Natural killer cell (primary cell): ENCODE results near the gene CST5. TPM values are rescaled to one million over a fixed set of nuclear protein-coding genes. Genes with fewer than 3 reads are reported as not detected.

ENCODE experiments used
- ATAC-seq, 3 donors: fragments of 150-1000 bp in 2 of 3; fragments of 200-7000 bp in 1 of 3; cut with Tn5 transposase; 1 replicate in 1 of 3; 2 replicates in 2 of 3; pipeline ENCODE4 v1.10.0; 2021; ENCODE audit warnings: mild to moderate bottlenecking in 2 of 3, moderate library complexity in 2 of 3
- DNase-seq, 2 donors: peaks; one replicate each; pipeline versions ENCODE4 v3.0.0 to v3.0.0-alpha.2; 2013 to 2021; ENCODE audit warnings: mixed read lengths in 1 of 2
- H3K27ac ChIP-seq: one replicate; pipeline ENCODE4 v1.5.1; 2013; ENCODE audit warnings: mild to moderate bottlenecking, low read length
- H3K27me3 ChIP-seq: one replicate; pipeline ENCODE4 v1.6.1; 2013; ENCODE audit warnings: low read length; ENCODE audit not compliant: control insufficient read depth, insufficient read depth
- H3K36me3 ChIP-seq: one replicate; pipeline ENCODE4 v1.6.1; 2013; ENCODE audit warnings: low read length; ENCODE audit not compliant: control insufficient read depth, insufficient read depth
- H3K4me1 ChIP-seq: one replicate; pipeline ENCODE4 v1.6.1; 2013; ENCODE audit warnings: low read length; ENCODE audit not compliant: control insufficient read depth, insufficient read depth
- H3K4me3 ChIP-seq: one replicate; pipeline ENCODE4 v1.5.1; 2013; ENCODE audit warnings: low read length
- H3K9me3 ChIP-seq: one replicate; pipeline ENCODE4 v1.6.1; 2013; ENCODE audit warnings: low read length; ENCODE audit not compliant: control insufficient read depth, insufficient read depth
- H3K27ac Mint-ChIP-seq, 2 donors: one replicate each; pipeline ENCODE4 v1.8.0; 2022; ENCODE audit warnings: mild to moderate bottlenecking in 2 of 2, mixed read lengths in 2 of 2, moderate library complexity in 1 of 2
- H3K27me3 Mint-ChIP-seq, 2 donors: one replicate each; pipeline ENCODE4 v1.8.0; 2022; ENCODE audit warnings: low read depth in 2 of 2, mixed read lengths in 2 of 2
- H3K36me3 Mint-ChIP-seq: one replicate; pipeline ENCODE4 v1.8.0; 2022; ENCODE audit warnings: mixed read lengths
- H3K4me1 Mint-ChIP-seq, 2 donors: one replicate each; pipeline ENCODE4 v1.8.0; 2022; ENCODE audit warnings: mixed read lengths in 2 of 2
- H3K4me3 Mint-ChIP-seq: one replicate; pipeline ENCODE4 v1.8.0; 2022; ENCODE audit warnings: mild to moderate bottlenecking, moderate library complexity, mixed read lengths
- H3K9me3 Mint-ChIP-seq, 2 donors: one replicate each; pipeline ENCODE4 v1.8.0; 2022; ENCODE audit warnings: mixed read lengths in 2 of 2
- CTCF ChIP-seq: fragments of 200-600 bp; IDR thresholded peaks from one replicate; pipeline ENCODE4 v1.8.0; 2022; ENCODE audit warnings: antibody characterized with exemption
- WGBS: methylation state at CpG from one replicate; pipeline ENCODE4 v1.1.7; 2013; ENCODE audit warnings: missing lambda C conversion rate; ENCODE audit not compliant: insufficient coverage; 5-methylcytosine and 5-hydroxymethylcytosine counted together
- intact Hi-C: fragments of 100-400 bp; cut with micrococcal nuclease; formaldehyde crosslinking; loops from one replicate; pipeline ENCODE4 v1.14.2; 2022
- total RNA-seq, 4 donors: library from RNA; stranded (reverse); fragments of 120-200 nt in 1 of 4; gene quantifications; one replicate each; pipeline versions ENCODE4 v1.2.3 to v1.2.4, GENCODE V29; 2013 to 2022

CST5 gene
- total RNA-seq, 3 donors from 2014 or later (not counting 1 experiment from before 2014, with no cell fraction given) = not detected

- DNase-seq = peak in 1 of 2 donors; percentile 7
- peaks cover 39 to 49% of the 10 kb centered on the region in 2 donors for H3K4me1 Mint-ChIP-seq
- Histone ChIP-seq H3K9me3 (no peaks in the 10 kb centered on the region), H3K27ac (peak overlapping the region; percentile 28), H3K4me3 (no peak overlapping the region), H3K27me3 (no peaks in the 10 kb centered on the region), H3K36me3 (no peaks in the 10 kb centered on the region), H3K4me1 (peaks cover 47% of the 10 kb centered on the region)
- 76% methylated on average over 5 of the region's 5 CpGs for WGBS
- ATAC-seq = no peak
- TF ChIP-seq CTCF = no peak
- H3K9me3 Mint-ChIP-seq = no peaks in the 10 kb centered on the region
- H3K36me3 Mint-ChIP-seq = no peaks in the 10 kb centered on the region
- peaks cover 32 to 40% of the 10 kb centered on the region in 2 donors for H3K27me3 Mint-ChIP-seq
- peak overlapping the region in 1 of 2 donors; percentile 72 for H3K27ac Mint-ChIP-seq
- peak overlapping the region; percentile 49 for H3K4me3 Mint-ChIP-seq
- intact Hi-C loops = no loop called here
Measured at GRCh38 chr20:23920408-23921325, 41.1 kb upstream of the CST5 start.

GRCh38 chr20:23918896-23919295 is 39.3 kb upstream of the CST5 start:
- H3K4me3 Mint-ChIP-seq = no peak overlapping the region
- H3K4me3 ChIP-seq = no peak overlapping the region
- intact Hi-C loops = no loop called here
- DNase-seq (no peak), ATAC-seq (no peak)
- no peaks in the 10 kb centered on the region for H3K9me3 Mint-ChIP-seq
- no peaks in the 10 kb centered on the region for H3K27me3 ChIP-seq
- peaks cover 29 to 41% of the 10 kb centered on the region in 2 donors for H3K27me3 Mint-ChIP-seq
- 89% methylated on average over 4 of the region's 4 CpGs for WGBS
- H3K36me3 ChIP-seq = no peaks in the 10 kb centered on the region
- no peak for TF ChIP-seq CTCF
- no peak overlapping the region for H3K27ac Mint-ChIP-seq
- H3K9me3 ChIP-seq = no peaks in the 10 kb centered on the region
- no peak overlapping the region for H3K27ac ChIP-seq
- no peaks in the 10 kb centered on the region for H3K36me3 Mint-ChIP-seq
- H3K4me1 ChIP-seq = peaks cover 36% of the 10 kb centered on the region
- peaks cover 25 to 36% of the 10 kb centered on the region in 2 donors for H3K4me1 Mint-ChIP-seq

- peaks cover 34% of the 10 kb centered on the region for H3K4me1 ChIP-seq
- H3K4me1 Mint-ChIP-seq = peaks cover 25 to 34% of the 10 kb centered on the region in 2 donors
- no peaks in the 10 kb centered on the region for H3K36me3 ChIP-seq
- no peak overlapping the region for H3K27ac Mint-ChIP-seq
- intact Hi-C loops = no loop called here
- H3K4me3 Mint-ChIP-seq = no peak overlapping the region
- peaks cover 34 to 47% of the 10 kb centered on the region in 2 donors for H3K27me3 Mint-ChIP-seq
- no peaks in the 10 kb centered on the region for H3K36me3 Mint-ChIP-seq
- no peak for TF ChIP-seq CTCF
- no peak for DNase-seq
- H3K27me3 ChIP-seq = no peaks in the 10 kb centered on the region
- no peaks in the 10 kb centered on the region for H3K9me3 Mint-ChIP-seq
- no peaks in the 10 kb centered on the region for H3K9me3 ChIP-seq
- H3K4me3 ChIP-seq = no peak overlapping the region
- WGBS = 79% methylated on average over 10 of the region's 11 CpGs
- ATAC-seq = no peak
- H3K27ac ChIP-seq = no peak overlapping the region
Measured at GRCh38 chr20:23918101-23918862, 38.7 kb upstream of the CST5 start.
